Endothelial cell of umbilical vein (primary cell): ENCODE measurements around the gene SNAPC2. TPM values are rescaled to one million over a fixed set of nuclear protein-coding genes. Genes with fewer than 3 reads are reported as not detected.

Source experiments
- BruUV-seq: library from RNA; stranded (reverse); fragments of 400-500 nt; replicated peaks from 2 replicates; lab custom pipeline; 2021; lab: Mats Ljungman, UMichigan
- CTCF ChIA-PET: fragments of 300-600, 350-600 bp; sonication (Branson Sonifier 250); formaldehyde crosslinking; loops from one replicate; lab custom pipeline; 2021; ENCODE audit warnings: antibody characterized with exemption, inconsistent platforms; lab: Charles Lee
- POLR2A ChIA-PET: fragments of 300-600, 350-600 bp; sonication (Branson Sonifier 250); formaldehyde crosslinking; loops from one replicate; lab custom pipeline; 2021; ENCODE audit warnings: antibody characterized with exemption, inconsistent platforms; lab: Charles Lee
- DNase-seq: peaks from one replicate; pipeline ENCODE4 v3.0.0-alpha.2; 2011; ENCODE audit warnings: low read depth, low spot score
- FAIRE-seq: peaks from 2 replicates; lab custom pipeline; 2011; peaks lifted over from hg19 to GRCh38; lab: Jason Lieb, UNC
- H2AFZ ChIP-seq: 2 replicates; pipeline ENCODE4 v1.6.0; 2012; ENCODE audit warnings: low read depth, low read length, control low read depth, inconsistent platforms
- H3K27ac ChIP-seq: 2 replicates; pipeline ENCODE4 v1.5.1; 2011; ENCODE audit warnings: low read depth, mild to moderate bottlenecking, control low read depth, low read length, moderate library complexity; ENCODE audit not compliant: insufficient read depth
- H3K27me3 ChIP-seq, 2 experiments: 2 replicates each; pipeline versions ENCODE4 v1.6.0 to v1.6.1; 2011; ENCODE audit warnings: low read length in 2 of 2, mixed read lengths in 1 of 2; ENCODE audit not compliant: control insufficient read depth in 2 of 2, insufficient read depth in 2 of 2
- H3K36me3 ChIP-seq, 2 experiments: 2 replicates in 1 of 2; 3 replicates in 1 of 2; pipeline ENCODE4 v1.5.1; 2011; ENCODE audit warnings: low read length in 2 of 2, mild to moderate bottlenecking in 1 of 2, moderate library complexity in 1 of 2; ENCODE audit not compliant: control insufficient read depth in 2 of 2, insufficient read depth in 2 of 2; ENCODE audit errors: extremely low read depth in 1 of 2
- H3K4me1 ChIP-seq: 3 replicates; pipeline ENCODE4 v1.5.1; 2011; ENCODE audit warnings: mild to moderate bottlenecking, low read length; ENCODE audit not compliant: control insufficient read depth, insufficient read depth; ENCODE audit errors: extremely low read depth
- H3K4me2 ChIP-seq: 2 replicates; pipeline ENCODE4 v1.6.1; 2011; ENCODE audit warnings: low read length, control low read depth, mixed read lengths; ENCODE audit not compliant: insufficient read depth
- H3K4me3 ChIP-seq, 3 experiments: fragments of 200-600 bp in 1 of 3; sonication (generic), shearing (Covaris generic) in 1 of 3; replicated peaks in 1 of 3; 2 replicates each; pipeline ENCODE4 v1.5.1; 2011 to 2016; ENCODE audit warnings: control low read depth in 3 of 3, low read length in 3 of 3, mild to moderate bottlenecking in 2 of 3, inconsistent platforms in 1 of 3, low read depth in 1 of 3, moderate library complexity in 1 of 3; ENCODE audit not compliant: insufficient read depth in 1 of 3
- H3K79me2 ChIP-seq: 2 replicates; pipeline ENCODE4 v1.6.0; 2012; ENCODE audit warnings: low read length, inconsistent platforms; ENCODE audit not compliant: control insufficient read depth, insufficient read depth
- H3K9ac ChIP-seq: replicated peaks from 2 replicates; pipeline ENCODE3; 2011; ENCODE audit warnings: low read length, control low read depth; ENCODE audit not compliant: insufficient read depth; ENCODE audit errors: extremely low read depth
- H3K9me1 ChIP-seq: replicated peaks from 3 replicates; pipeline ENCODE4 v1.6.0; 2011; ENCODE audit warnings: mild to moderate bottlenecking, low read length; ENCODE audit not compliant: control insufficient read depth, insufficient read depth; ENCODE audit errors: extremely low read depth
- H3K9me3 ChIP-seq: replicated peaks from 2 replicates; pipeline ENCODE4 v1.5.1; 2012; ENCODE audit warnings: low read length, inconsistent platforms; ENCODE audit not compliant: control insufficient read depth, insufficient read depth
- H4K20me1 ChIP-seq: replicated peaks from 2 replicates; pipeline ENCODE3; 2011; ENCODE audit warnings: mild to moderate bottlenecking, low read length; ENCODE audit not compliant: control insufficient read depth, insufficient read depth; ENCODE audit errors: extremely low read depth
- EZH2 ChIP-seq: IDR thresholded peaks from 2 replicates; pipeline ENCODE4 v1.6.1; 2012; ENCODE audit warnings: borderline replicate concordance, low read depth, mild to moderate bottlenecking, moderate library complexity, low read length, inconsistent platforms; ENCODE audit not compliant: severe bottlenecking
- FOS ChIP-seq: IDR thresholded peaks from 2 replicates; pipeline ENCODE4 v1.6.1; 2011; ENCODE audit warnings: mild to moderate bottlenecking, low read length, moderate library complexity, borderline replicate concordance; ENCODE audit not compliant: insufficient read depth
- GATA2 ChIP-seq: IDR thresholded peaks from 2 replicates; pipeline ENCODE4 v1.7.0; 2011; ENCODE audit warnings: low read depth, mild to moderate bottlenecking, moderate library complexity, mixed read lengths, low read length; ENCODE audit not compliant: insufficient read length, insufficient read depth
- JUN ChIP-seq: IDR thresholded peaks from 2 replicates; pipeline ENCODE4 v1.6.1; 2011; ENCODE audit warnings: borderline replicate concordance, low read depth; ENCODE audit not compliant: insufficient read length, insufficient read depth
- MYC ChIP-seq: IDR thresholded peaks from one replicate; pipeline ENCODE4 v1.6.1; 2011; ENCODE audit warnings: mild to moderate bottlenecking, low read depth, low read length
- POLR2AphosphoS5 ChIP-seq: IDR thresholded peaks from 2 replicates; pipeline ENCODE4 v1.6.1; 2012; ENCODE audit warnings: low read depth, mild to moderate bottlenecking, control low read depth, low read length, moderate library complexity; ENCODE audit not compliant: insufficient read depth
- dilution Hi-C: fragments of 300-500 bp; cut with MboI; formaldehyde crosslinking; loops from one replicate; pipeline ENCODE4 v1.15.0; 2019; ENCODE audit warnings: low sequenced_read_pairs; ENCODE audit not compliant: extremely low pct_ligation_motif_present
- intact Hi-C: fragments of 100-400 bp; cut with micrococcal nuclease; formaldehyde crosslinking; loops from one replicate; pipeline ENCODE4 v1.10.0; 2022
- polyA plus RNA-seq, 4 experiments: library from polyadenylated mRNA; depleted of rRNA in 3 of 4; stranded (reverse) in 3 of 4; unstranded in 1 of 4; fragments of >200 nt; gene quantifications; 2 replicates each; pipeline versions ENCODE4 v1.2.1 to v1.2.3, GENCODE V29; 2011 to 2012; ENCODE audit warnings: missing spikeins in 1 of 4
- total RNA-seq: library from RNA; stranded (reverse); gene quantifications from 2 replicates; pipeline ENCODE4 v1.2.3, GENCODE V29; 2021
- TF ChIP-seq, protein P1 (sequence below): IDR thresholded peaks from 2 replicates; pipeline ENCODE4 v1.6.1; 2011; ENCODE audit not compliant: insufficient read depth, insufficient read length
- TF ChIP-seq, protein P2 (sequence below), 2 donors: IDR thresholded peaks; 1 replicate in 1 of 2; 2 replicates in 1 of 2; pipeline ENCODE4 v1.5.1; 2011; ENCODE audit warnings: low read length in 2 of 2, mild to moderate bottlenecking in 2 of 2, moderate library complexity in 2 of 2, control low read depth in 1 of 2, inconsistent platforms in 1 of 2, low read depth in 1 of 2; ENCODE audit not compliant: insufficient read depth in 1 of 2; ENCODE audit errors: extremely low read depth in 1 of 2

SNAPC2 gene
- total and polyA plus RNA-seq, 2 donors (not counting 3 experiments of a cell fraction or from before 2014, with no cell fraction given), result 23.7 to 25.8 TPM

DNA sequence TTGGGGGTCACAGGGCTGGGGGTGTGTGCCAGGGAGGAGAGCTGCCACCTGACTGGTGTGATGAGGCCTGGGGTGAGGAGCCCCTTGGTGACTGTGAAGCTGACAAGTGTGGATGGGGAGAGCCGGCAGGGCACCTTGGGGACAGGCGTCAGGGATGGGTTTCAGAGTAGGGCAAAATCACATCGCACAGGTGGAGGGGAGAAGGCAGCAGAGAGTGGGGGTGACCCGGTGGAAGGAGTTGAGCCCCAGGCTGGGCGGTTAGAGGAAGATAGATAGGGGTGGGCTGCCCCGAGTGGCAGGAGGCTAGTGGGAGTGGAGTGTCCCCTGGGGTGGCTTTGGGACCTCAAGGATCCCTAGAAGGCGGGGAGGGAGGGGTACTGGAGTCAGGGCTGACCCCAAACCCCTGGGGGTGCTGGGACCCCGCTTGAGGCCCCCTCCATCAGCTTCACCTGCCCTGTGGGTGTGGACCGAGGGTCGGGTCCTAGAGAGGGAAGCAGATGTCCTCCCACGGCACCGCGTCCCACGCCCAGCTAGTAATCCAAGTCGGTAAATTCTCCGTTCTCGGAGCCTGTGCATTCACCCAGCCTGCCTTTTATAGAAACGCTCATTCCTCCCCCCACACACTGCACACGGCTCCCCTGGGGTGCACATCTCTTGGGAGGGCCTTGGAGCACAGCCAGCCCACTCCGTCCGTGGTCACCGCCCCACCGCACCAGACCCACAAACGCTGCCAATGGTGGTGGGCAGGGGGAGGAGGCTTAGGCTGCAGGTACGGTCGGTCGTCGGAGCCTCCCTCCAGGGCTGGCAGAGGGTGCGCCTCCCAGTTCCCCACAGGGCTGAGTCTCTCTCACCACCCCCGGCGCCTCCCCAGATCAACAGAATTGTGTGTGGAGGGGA, 3.4 kb downstream of the SNAPC2 start:
- CTCF ChIA-PET, result interaction anchor here (1.5 to 5.1 kb wide), 3 partner anchors 20 to 355 kb away, joined by 3 to 34 read pairs (median 5); partner anchors contain the start of genes MAP2K7 and TIMM44
- dilution Hi-C loops (no loop called here), intact Hi-C loops (loop anchor here (5.0 kb wide), 1 partner anchor 241 kb away; the partner anchor contains the start of gene TRAPPC5)
- H3K9me3 ChIP-seq, result no peaks in the 10 kb centered on the region
- no peak overlapping the region for H3K27ac ChIP-seq
- no peak for DNase-seq
- TF ChIP-seq, protein P1, sequence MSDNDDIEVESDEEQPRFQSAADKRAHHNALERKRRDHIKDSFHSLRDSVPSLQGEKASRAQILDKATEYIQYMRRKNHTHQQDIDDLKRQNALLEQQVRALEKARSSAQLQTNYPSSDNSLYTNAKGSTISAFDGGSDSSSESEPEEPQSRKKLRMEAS, result no peak
- no peak for TF ChIP-seq MYC
- TF ChIP-seq, protein P2, sequence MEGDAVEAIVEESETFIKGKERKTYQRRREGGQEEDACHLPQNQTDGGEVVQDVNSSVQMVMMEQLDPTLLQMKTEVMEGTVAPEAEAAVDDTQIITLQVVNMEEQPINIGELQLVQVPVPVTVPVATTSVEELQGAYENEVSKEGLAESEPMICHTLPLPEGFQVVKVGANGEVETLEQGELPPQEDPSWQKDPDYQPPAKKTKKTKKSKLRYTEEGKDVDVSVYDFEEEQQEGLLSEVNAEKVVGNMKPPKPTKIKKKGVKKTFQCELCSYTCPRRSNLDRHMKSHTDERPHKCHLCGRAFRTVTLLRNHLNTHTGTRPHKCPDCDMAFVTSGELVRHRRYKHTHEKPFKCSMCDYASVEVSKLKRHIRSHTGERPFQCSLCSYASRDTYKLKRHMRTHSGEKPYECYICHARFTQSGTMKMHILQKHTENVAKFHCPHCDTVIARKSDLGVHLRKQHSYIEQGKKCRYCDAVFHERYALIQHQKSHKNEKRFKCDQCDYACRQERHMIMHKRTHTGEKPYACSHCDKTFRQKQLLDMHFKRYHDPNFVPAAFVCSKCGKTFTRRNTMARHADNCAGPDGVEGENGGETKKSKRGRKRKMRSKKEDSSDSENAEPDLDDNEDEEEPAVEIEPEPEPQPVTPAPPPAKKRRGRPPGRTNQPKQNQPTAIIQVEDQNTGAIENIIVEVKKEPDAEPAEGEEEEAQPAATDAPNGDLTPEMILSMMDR (IDR thresholded peaks at IDR 0.05; ENCODE audit: extremely low read depth in 1 of 2, insufficient read depth in 1 of 2, low read depth in 1 of 2, low read length in 2 of 2), result no peak
- TF ChIP-seq POLR2AphosphoS5, result no peak
- TF ChIP-seq EZH2, result no peak
- TF ChIP-seq FOS, result no peak
- TF ChIP-seq JUN, result no peak
- TF ChIP-seq GATA2, result no peak
- H3K9me1 ChIP-seq, result no peaks in the 10 kb centered on the region
- no TSS peak for BruUV-seq
- peaks cover 2% of the 10 kb centered on the region in 2 experiments for H3K27me3 ChIP-seq
- no peaks in the 10 kb centered on the region for H3K79me2 ChIP-seq
- POLR2A ChIA-PET, result no interaction called here
- H3K4me3 ChIP-seq, result no peak overlapping the region
- H3K4me2 ChIP-seq, result no peak overlapping the region
- no peak overlapping the region for H2AFZ ChIP-seq
- peaks cover 0 to 5% of the 10 kb centered on the region in 2 experiments for H3K36me3 ChIP-seq
- H4K20me1 ChIP-seq, result no peaks in the 10 kb centered on the region
- H3K4me1 ChIP-seq, result peaks cover 25% of the 10 kb centered on the region
- no peak overlapping the region for H3K9ac ChIP-seq
- FAIRE-seq, result no peak
